CD14-positive monocyte (primary cell): Measurements from ENCODE around the gene CPSF3. TPM values are rescaled to one million over a fixed set of nuclear protein-coding genes. Genes with fewer than 3 reads are reported as not detected.

Experiments used
- DNase-seq, 3 donors: peaks; one replicate each; pipeline ENCODE4 v3.0.0-alpha.2; 2011 to 2022
- H2AFZ ChIP-seq: 2 replicates; pipeline ENCODE4 v1.6.0; 2012; ENCODE audit warnings: mild to moderate bottlenecking, low read depth, low read length, inconsistent platforms; ENCODE audit not compliant: insufficient read depth, poor library complexity, severe bottlenecking
- H3K27ac ChIP-seq, 2 donors: 1 replicate in 1 of 2; 2 replicates in 1 of 2; pipeline ENCODE4 v1.5.1; 2012 to 2013; ENCODE audit warnings: low read length in 2 of 2, control low read depth in 1 of 2, inconsistent platforms in 1 of 2, low read depth in 1 of 2, mild to moderate bottlenecking in 1 of 2
- H3K27me3 ChIP-seq, 2 donors: one replicate each; pipeline versions ENCODE4 v1.6.0 to v1.6.1; 2011 to 2013; ENCODE audit warnings: low read length in 2 of 2; ENCODE audit not compliant: control insufficient read depth in 2 of 2, insufficient read depth in 2 of 2
- H3K36me3 ChIP-seq, 2 donors: replicated peaks in 1 of 2; 1 replicate in 1 of 2; 2 replicates in 1 of 2; pipeline versions ENCODE4 v1.5.1 to v1.6.1; 2012 to 2013; ENCODE audit warnings: low read length in 2 of 2, control low read depth in 1 of 2, inconsistent platforms in 1 of 2, mild to moderate bottlenecking in 1 of 2; ENCODE audit not compliant: insufficient read depth in 2 of 2, control insufficient read depth in 1 of 2
- H3K4me1 ChIP-seq, 2 donors: 1 replicate in 1 of 2; 2 replicates in 1 of 2; pipeline versions ENCODE4 v1.5.1 to v1.6.1; 2012 to 2013; ENCODE audit warnings: low read length in 2 of 2, control low read depth in 1 of 2, inconsistent platforms in 1 of 2, mild to moderate bottlenecking in 1 of 2, moderate library complexity in 1 of 2; ENCODE audit not compliant: insufficient read depth in 2 of 2, control insufficient read depth in 1 of 2
- H3K4me2 ChIP-seq: replicated peaks from 2 replicates; pipeline ENCODE3; 2012; ENCODE audit warnings: low read length, moderate library complexity, mild to moderate bottlenecking; ENCODE audit not compliant: poor library complexity, severe bottlenecking; ENCODE audit errors: extremely low read depth
- H3K4me3 ChIP-seq, 3 experiments: fragments of 200-600 bp in 1 of 3; sonication (generic) in 1 of 3; replicated peaks in 1 of 3; 1 replicate in 2 of 3; 2 replicates in 1 of 3; pipeline ENCODE4 v1.5.1; 2011 to 2013; ENCODE audit warnings: low read length in 3 of 3, mild to moderate bottlenecking in 3 of 3, control low read depth in 2 of 3, low read depth in 2 of 3, inconsistent platforms in 1 of 3, moderate library complexity in 1 of 3
- H3K79me2 ChIP-seq: 2 replicates; pipeline ENCODE4 v1.6.0; 2012; ENCODE audit warnings: mild to moderate bottlenecking, control low read depth, inconsistent platforms, low read length, moderate library complexity; ENCODE audit not compliant: insufficient read depth
- H3K9ac ChIP-seq: 2 replicates; pipeline ENCODE4 v1.6.0; 2017; ENCODE audit warnings: low read length, mild to moderate bottlenecking; ENCODE audit not compliant: insufficient read depth, poor library complexity, severe bottlenecking
- H3K9me3 ChIP-seq, 2 donors: replicated peaks in 1 of 2; 1 replicate in 1 of 2; 2 replicates in 1 of 2; pipeline versions ENCODE4 v1.5.1 to v1.6.1; 2012 to 2013; ENCODE audit warnings: low read length in 2 of 2, control low read depth in 1 of 2; ENCODE audit not compliant: control insufficient read depth in 1 of 2, insufficient read depth in 1 of 2
- H4K20me1 ChIP-seq: 2 replicates; pipeline ENCODE4 v1.6.0; 2012; ENCODE audit warnings: mild to moderate bottlenecking, low read length, control low read depth, moderate library complexity; ENCODE audit not compliant: insufficient read depth
- H3K27ac Mint-ChIP-seq, 7 donors: one replicate each; pipeline ENCODE4 v1.8.0; 2020; ENCODE audit warnings: mild to moderate bottlenecking in 7 of 7, mixed read lengths in 7 of 7, moderate library complexity in 6 of 7, inconsistent platforms in 2 of 7
- H3K27me3 Mint-ChIP-seq, 3 donors: one replicate each; pipeline ENCODE4 v1.8.0; 2021 to 2022; ENCODE audit warnings: low read depth in 3 of 3, mild to moderate bottlenecking in 3 of 3, mixed read lengths in 3 of 3, moderate library complexity in 3 of 3, inconsistent platforms in 1 of 3
- H3K36me3 Mint-ChIP-seq, 2 donors: one replicate each; pipeline ENCODE4 v1.8.0; 2020; ENCODE audit warnings: mixed read lengths in 2 of 2, inconsistent platforms in 1 of 2, mild to moderate bottlenecking in 1 of 2
- H3K4me1 Mint-ChIP-seq: one replicate; pipeline ENCODE4 v1.8.0; 2020; ENCODE audit warnings: mild to moderate bottlenecking, mixed read lengths
- H3K4me3 Mint-ChIP-seq, 2 donors: one replicate each; pipeline ENCODE4 v1.8.0; 2020; ENCODE audit warnings: mild to moderate bottlenecking in 2 of 2, mixed read lengths in 2 of 2, moderate library complexity in 1 of 2
- H3K9me3 Mint-ChIP-seq, 7 donors: one replicate each; pipeline ENCODE4 v1.8.0; 2020 to 2022; ENCODE audit warnings: mixed read lengths in 7 of 7, mild to moderate bottlenecking in 6 of 7, moderate library complexity in 6 of 7, inconsistent platforms in 2 of 7
- WGBS: methylation state at CpG from one replicate; pipeline ENCODE4 v1.1.5; 2013; ENCODE audit warnings: missing lambda C conversion rate; ENCODE audit not compliant: insufficient coverage; 5-methylcytosine and 5-hydroxymethylcytosine counted together
- intact Hi-C, 2 donors: fragments of 100-400 bp; cut with micrococcal nuclease; formaldehyde crosslinking; loops; one replicate each; pipeline versions ENCODE4 v1.15.0 to v1.15.1; 2023
- polyA plus RNA-seq, 3 donors: library from polyadenylated mRNA; depleted of rRNA in 1 of 3; unstranded in 2 of 3; stranded (reverse) in 1 of 3; fragments of 300-500 nt in 2 of 3; fragments of >200 nt in 1 of 3; fragmentation: Illumina TruSeq in 2 of 3; gene quantifications; 1 replicate in 2 of 3; 2 replicates in 1 of 3; pipeline ENCODE4 v1.2.3, GENCODE V29; 2012 to 2021
- TF ChIP-seq, protein P1 (sequence below): fragments of 200-600 bp; IDR thresholded peaks from one replicate; pipeline ENCODE4 v1.8.0; 2022; ENCODE audit warnings: antibody characterized with exemption, mild to moderate bottlenecking

CPSF3 gene
- polyA plus RNA-seq, 3 donors = 17.2 to 34.0 (median 26.6) TPM

DNA sequence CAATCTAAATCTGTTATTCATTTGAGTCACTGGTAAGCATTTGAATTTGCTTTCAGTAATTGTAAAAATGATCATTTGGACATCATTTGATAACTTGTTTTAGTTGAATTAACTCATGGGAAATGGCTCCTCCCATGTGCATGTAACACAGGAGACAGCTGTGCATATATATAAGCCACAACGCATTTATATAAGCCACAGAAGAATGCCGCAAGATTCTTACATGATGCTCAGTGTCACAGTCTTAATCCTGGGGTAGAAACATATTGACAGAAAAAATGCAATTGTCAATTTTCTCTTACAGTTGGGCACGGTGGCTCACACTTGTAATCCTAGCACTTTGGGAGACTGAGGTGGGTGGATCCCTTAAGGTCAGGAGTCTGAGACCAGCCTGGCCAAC is 37.6 kb downstream of the CPSF3 start:
- Mint-ChIP-seq H3K4me3 (no peak overlapping the region), H3K9me3 (no peaks in the 10 kb centered on the region), H3K27me3 (no peaks in the 10 kb centered on the region), H3K27ac (no peak overlapping the region), H3K4me1 (peaks cover 10% of the 10 kb centered on the region), H3K36me3 (peaks cover 68 to 84% of the 10 kb centered on the region in 2 donors)
- no peaks in the 10 kb centered on the region for H3K27me3 ChIP-seq
- no peak overlapping the region for H3K4me3 ChIP-seq
- DNase-seq = no peak
- no peak overlapping the region for H3K9ac ChIP-seq
- H3K79me2 ChIP-seq = no peaks in the 10 kb centered on the region
- peaks cover 50 to 87% of the 10 kb centered on the region in 2 donors for H3K36me3 ChIP-seq
- 86% methylated on average over 3 of the region's 3 CpGs for WGBS
- TF ChIP-seq, protein P1, sequence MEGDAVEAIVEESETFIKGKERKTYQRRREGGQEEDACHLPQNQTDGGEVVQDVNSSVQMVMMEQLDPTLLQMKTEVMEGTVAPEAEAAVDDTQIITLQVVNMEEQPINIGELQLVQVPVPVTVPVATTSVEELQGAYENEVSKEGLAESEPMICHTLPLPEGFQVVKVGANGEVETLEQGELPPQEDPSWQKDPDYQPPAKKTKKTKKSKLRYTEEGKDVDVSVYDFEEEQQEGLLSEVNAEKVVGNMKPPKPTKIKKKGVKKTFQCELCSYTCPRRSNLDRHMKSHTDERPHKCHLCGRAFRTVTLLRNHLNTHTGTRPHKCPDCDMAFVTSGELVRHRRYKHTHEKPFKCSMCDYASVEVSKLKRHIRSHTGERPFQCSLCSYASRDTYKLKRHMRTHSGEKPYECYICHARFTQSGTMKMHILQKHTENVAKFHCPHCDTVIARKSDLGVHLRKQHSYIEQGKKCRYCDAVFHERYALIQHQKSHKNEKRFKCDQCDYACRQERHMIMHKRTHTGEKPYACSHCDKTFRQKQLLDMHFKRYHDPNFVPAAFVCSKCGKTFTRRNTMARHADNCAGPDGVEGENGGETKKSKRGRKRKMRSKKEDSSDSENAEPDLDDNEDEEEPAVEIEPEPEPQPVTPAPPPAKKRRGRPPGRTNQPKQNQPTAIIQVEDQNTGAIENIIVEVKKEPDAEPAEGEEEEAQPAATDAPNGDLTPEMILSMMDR = no peak
- H3K4me2 ChIP-seq = no peak overlapping the region
- no peaks in the 10 kb centered on the region for H3K9me3 ChIP-seq
- H3K27ac ChIP-seq = no peak overlapping the region
- H2AFZ ChIP-seq = no peak overlapping the region
- H3K4me1 ChIP-seq = peaks cover 0 to 4% of the 10 kb centered on the region in 2 donors
- intact Hi-C loops = no loop called here
- no peaks in the 10 kb centered on the region for H4K20me1 ChIP-seq

DNA sequence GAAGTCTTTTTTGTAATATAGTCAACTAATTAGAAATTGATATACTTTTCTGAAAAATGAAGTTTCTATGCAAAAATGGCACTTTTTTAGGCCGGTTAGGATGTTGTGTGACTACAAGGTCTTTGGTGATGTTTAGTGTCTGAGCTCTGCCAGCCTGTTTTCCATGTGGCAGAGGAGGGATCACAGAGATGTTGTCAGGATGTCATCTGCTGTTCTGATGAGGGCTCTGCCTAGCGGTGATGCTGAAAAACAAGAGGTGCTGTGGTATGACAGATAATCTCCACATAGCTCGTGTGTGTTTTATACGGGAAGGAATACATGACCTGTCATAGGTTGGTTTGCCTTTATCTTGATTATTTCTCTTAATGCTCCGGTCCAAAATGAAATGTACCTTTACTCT is 38.9 kb downstream of the CPSF3 start:
- WGBS = 100% methylated on average over 2 of the region's 5 CpGs
- Mint-ChIP-seq H3K36me3 (peaks cover 66 to 79% of the 10 kb centered on the region in 2 donors), H3K9me3 (no peaks in the 10 kb centered on the region), H3K27ac (peak overlapping the region in 2 of 7 donors; percentile 10 to 73), H3K27me3 (no peaks in the 10 kb centered on the region), H3K4me1 (peaks cover 10% of the 10 kb centered on the region), H3K4me3 (no peak overlapping the region)
- H3K27me3 ChIP-seq = no peaks in the 10 kb centered on the region
- TF ChIP-seq, protein P1 = no peak
- no peak overlapping the region for H3K4me2 ChIP-seq
- no peaks in the 10 kb centered on the region for H3K79me2 ChIP-seq
- H3K9ac ChIP-seq = no peak overlapping the region
- no peak overlapping the region for H3K27ac ChIP-seq
- intact Hi-C loops = no loop called here
- no peaks in the 10 kb centered on the region for H4K20me1 ChIP-seq
- no peaks in the 10 kb centered on the region for H3K9me3 ChIP-seq
- H3K4me1 ChIP-seq = peaks cover 0 to 4% of the 10 kb centered on the region in 2 donors
- DNase-seq = no peak
- H2AFZ ChIP-seq = no peak overlapping the region
- H3K4me3 ChIP-seq = no peak overlapping the region
- H3K36me3 ChIP-seq = peaks cover 37 to 82% of the 10 kb centered on the region in 2 donors
